WTC11 (cell line): ENCODE measurements around the gene FHL1.

Source experiments
- CBFB ChIP-seq: sonication (generic); formaldehyde crosslinking; IDR thresholded peaks from 2 replicates; pipeline ENCODE4 v1.8.1; 2022; ENCODE audit warnings: mild to moderate bottlenecking, low read depth, missing genetic modification reagents
- CREM ChIP-seq: sonication (generic); formaldehyde crosslinking; IDR thresholded peaks from 2 replicates; pipeline ENCODE4 v1.8.1; 2022; ENCODE audit warnings: mild to moderate bottlenecking, missing genetic modification reagents, moderate library complexity
- EMX1 ChIP-seq: fragments of 250-450 bp; sonication (Bioruptor Pico); IDR thresholded peaks from 2 replicates; pipeline ENCODE4 v1.8.0; 2021; ENCODE audit warnings: mild to moderate bottlenecking
- JUN ChIP-seq: sonication (generic); formaldehyde crosslinking; IDR thresholded peaks from 2 replicates; pipeline ENCODE4 v1.8.0; 2023; ENCODE audit warnings: mild to moderate bottlenecking, missing genetic modification reagents
- MYBL2 ChIP-seq: sonication (generic); formaldehyde crosslinking; IDR thresholded peaks from 2 replicates; pipeline ENCODE4 v1.8.1; 2023; ENCODE audit warnings: mild to moderate bottlenecking, moderate library complexity, missing genetic modification reagents
- NFYB ChIP-seq: sonication (generic); formaldehyde crosslinking; conservative IDR thresholded peaks from 2 replicates; pipeline ENCODE4 v1.8.0; 2022; ENCODE audit warnings: low read depth, missing genetic modification reagents
- SP1 ChIP-seq: sonication (generic); formaldehyde crosslinking; conservative IDR thresholded peaks from 2 replicates; pipeline ENCODE4 v1.8.1; 2022; ENCODE audit warnings: missing genetic modification reagents
- ZBTB21 ChIP-seq: sonication (generic); formaldehyde crosslinking; IDR thresholded peaks from 2 replicates; pipeline ENCODE4 v1.8.1; 2023; ENCODE audit warnings: mild to moderate bottlenecking, missing genetic modification reagents, borderline replicate concordance
- ZNF138 ChIP-seq: sonication (generic); formaldehyde crosslinking; conservative IDR thresholded peaks from 2 replicates; pipeline ENCODE4 v1.8.1; 2022; ENCODE audit warnings: mild to moderate bottlenecking, moderate library complexity, missing genetic modification reagents
- ZNF263 ChIP-seq: sonication (generic); formaldehyde crosslinking; IDR thresholded peaks from 2 replicates; pipeline ENCODE4 v1.8.1; 2022; ENCODE audit warnings: low read depth, mild to moderate bottlenecking, moderate library complexity, missing genetic modification reagents
- TF ChIP-seq, protein P1 (sequence below): fragments of 200-600 bp; IDR thresholded peaks from 2 replicates; pipeline ENCODE4 v1.8.0; 2022; ENCODE audit warnings: antibody characterized with exemption
- TF ChIP-seq, protein P2 (sequence below): sonication (generic); formaldehyde crosslinking; conservative IDR thresholded peaks from 2 replicates; pipeline ENCODE4 v1.8.1; 2023; ENCODE audit warnings: mild to moderate bottlenecking, low read depth, missing genetic modification reagents, moderate library complexity
- TF ChIP-seq, protein P3 (sequence below): sonication (generic); formaldehyde crosslinking; IDR thresholded peaks from 2 replicates; pipeline ENCODE4 v1.8.1; 2023; ENCODE audit warnings: mild to moderate bottlenecking, missing genetic modification reagents, moderate library complexity
- TF ChIP-seq, protein P4 (sequence below): sonication (generic); formaldehyde crosslinking; IDR thresholded peaks from 2 replicates; pipeline ENCODE4 v1.8.1; 2023; ENCODE audit warnings: mild to moderate bottlenecking, moderate library complexity, missing genetic modification reagents

DNA sequence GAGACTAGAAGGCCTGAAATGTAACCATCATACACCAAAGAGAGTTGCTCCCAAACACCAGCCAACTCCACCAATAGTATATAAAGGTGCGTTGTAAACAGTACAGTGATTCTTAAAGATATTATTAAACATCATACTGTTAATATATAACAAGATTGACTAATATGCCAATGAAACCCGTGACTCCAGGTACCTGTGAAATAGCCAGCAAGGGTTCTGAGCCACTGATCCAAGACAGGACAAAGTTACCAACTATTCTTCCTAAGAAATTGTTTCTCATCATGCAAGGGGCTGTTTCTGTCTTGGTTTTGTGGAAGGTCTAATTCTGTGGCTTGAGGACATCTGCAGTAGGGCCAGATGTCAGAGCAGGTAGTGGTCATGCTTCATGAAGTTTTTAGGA is 47.2 kb downstream of the FHL1 start:
- TF ChIP-seq, protein P1, sequence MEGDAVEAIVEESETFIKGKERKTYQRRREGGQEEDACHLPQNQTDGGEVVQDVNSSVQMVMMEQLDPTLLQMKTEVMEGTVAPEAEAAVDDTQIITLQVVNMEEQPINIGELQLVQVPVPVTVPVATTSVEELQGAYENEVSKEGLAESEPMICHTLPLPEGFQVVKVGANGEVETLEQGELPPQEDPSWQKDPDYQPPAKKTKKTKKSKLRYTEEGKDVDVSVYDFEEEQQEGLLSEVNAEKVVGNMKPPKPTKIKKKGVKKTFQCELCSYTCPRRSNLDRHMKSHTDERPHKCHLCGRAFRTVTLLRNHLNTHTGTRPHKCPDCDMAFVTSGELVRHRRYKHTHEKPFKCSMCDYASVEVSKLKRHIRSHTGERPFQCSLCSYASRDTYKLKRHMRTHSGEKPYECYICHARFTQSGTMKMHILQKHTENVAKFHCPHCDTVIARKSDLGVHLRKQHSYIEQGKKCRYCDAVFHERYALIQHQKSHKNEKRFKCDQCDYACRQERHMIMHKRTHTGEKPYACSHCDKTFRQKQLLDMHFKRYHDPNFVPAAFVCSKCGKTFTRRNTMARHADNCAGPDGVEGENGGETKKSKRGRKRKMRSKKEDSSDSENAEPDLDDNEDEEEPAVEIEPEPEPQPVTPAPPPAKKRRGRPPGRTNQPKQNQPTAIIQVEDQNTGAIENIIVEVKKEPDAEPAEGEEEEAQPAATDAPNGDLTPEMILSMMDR, result no peak
- no peak for TF ChIP-seq SP1 (CRISPR knock-in tag)
- no peak for TF ChIP-seq JUN (CRISPR knock-in tag)
- TF ChIP-seq, protein P2, sequence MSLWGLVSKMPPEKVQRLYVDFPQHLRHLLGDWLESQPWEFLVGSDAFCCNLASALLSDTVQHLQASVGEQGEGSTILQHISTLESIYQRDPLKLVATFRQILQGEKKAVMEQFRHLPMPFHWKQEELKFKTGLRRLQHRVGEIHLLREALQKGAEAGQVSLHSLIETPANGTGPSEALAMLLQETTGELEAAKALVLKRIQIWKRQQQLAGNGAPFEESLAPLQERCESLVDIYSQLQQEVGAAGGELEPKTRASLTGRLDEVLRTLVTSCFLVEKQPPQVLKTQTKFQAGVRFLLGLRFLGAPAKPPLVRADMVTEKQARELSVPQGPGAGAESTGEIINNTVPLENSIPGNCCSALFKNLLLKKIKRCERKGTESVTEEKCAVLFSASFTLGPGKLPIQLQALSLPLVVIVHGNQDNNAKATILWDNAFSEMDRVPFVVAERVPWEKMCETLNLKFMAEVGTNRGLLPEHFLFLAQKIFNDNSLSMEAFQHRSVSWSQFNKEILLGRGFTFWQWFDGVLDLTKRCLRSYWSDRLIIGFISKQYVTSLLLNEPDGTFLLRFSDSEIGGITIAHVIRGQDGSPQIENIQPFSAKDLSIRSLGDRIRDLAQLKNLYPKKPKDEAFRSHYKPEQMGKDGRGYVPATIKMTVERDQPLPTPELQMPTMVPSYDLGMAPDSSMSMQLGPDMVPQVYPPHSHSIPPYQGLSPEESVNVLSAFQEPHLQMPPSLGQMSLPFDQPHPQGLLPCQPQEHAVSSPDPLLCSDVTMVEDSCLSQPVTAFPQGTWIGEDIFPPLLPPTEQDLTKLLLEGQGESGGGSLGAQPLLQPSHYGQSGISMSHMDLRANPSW (CRISPR knock-in tag), result no peak
- no peak for TF ChIP-seq EMX1 (CRISPR knock-in tag)
- TF ChIP-seq MYBL2 (CRISPR knock-in tag), result no peak
- TF ChIP-seq ZBTB21, result no peak
- TF ChIP-seq CREM (CRISPR knock-in tag), result no peak
- no peak for TF ChIP-seq ZNF263 (CRISPR knock-in tag)
- TF ChIP-seq NFYB (CRISPR knock-in tag), result no peak
- TF ChIP-seq ZNF138 (CRISPR knock-in tag), result no peak
- TF ChIP-seq CBFB (CRISPR knock-in tag), result no peak
- TF ChIP-seq, protein P3, sequence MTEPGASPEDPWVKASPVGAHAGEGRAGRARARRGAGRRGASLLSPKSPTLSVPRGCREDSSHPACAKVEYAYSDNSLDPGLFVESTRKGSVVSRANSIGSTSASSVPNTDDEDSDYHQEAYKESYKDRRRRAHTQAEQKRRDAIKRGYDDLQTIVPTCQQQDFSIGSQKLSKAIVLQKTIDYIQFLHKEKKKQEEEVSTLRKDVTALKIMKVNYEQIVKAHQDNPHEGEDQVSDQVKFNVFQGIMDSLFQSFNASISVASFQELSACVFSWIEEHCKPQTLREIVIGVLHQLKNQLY, result no peak
- TF ChIP-seq, protein P4, sequence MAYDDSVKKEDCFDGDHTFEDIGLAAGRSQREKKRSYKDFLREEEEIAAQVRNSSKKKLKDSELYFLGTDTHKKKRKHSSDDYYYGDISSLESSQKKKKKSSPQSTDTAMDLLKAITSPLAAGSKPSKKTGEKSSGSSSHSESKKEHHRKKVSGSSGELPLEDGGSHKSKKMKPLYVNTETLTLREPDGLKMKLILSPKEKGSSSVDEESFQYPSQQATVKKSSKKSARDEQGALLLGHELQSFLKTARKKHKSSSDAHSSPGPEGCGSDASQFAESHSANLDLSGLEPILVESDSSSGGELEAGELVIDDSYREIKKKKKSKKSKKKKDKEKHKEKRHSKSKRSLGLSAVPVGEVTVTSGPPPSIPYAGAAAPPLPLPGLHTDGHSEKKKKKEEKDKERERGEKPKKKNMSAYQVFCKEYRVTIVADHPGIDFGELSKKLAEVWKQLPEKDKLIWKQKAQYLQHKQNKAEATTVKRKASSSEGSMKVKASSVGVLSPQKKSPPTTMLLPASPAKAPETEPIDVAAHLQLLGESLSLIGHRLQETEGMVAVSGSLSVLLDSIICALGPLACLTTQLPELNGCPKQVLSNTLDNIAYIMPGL (CRISPR knock-in tag), result no peak
